RWPE2 (cell line): ENCODE measurements around the gene PARVA.
"Not testable (repeated sequence)": the region's sequence is repeated elsewhere in the genome, so short reads cannot be mapped to it uniquely, and the experiment has no call there.

Experiments used
- ATAC-seq: fragments of 200-7000 bp; cut with Tn5 transposase; 3 replicates; pipeline ENCODE4 v1.9.1; 2021; ENCODE audit warnings: low read depth
- DNase-seq: peaks from one replicate; pipeline ENCODE4 v3.0.0-alpha.2; 2020; ENCODE audit warnings: low spot score
- H3K27ac ChIP-seq: fragments of 450-650 bp; 2 replicates; pipeline ENCODE4 v1.5.1; 2017; ENCODE audit warnings: mild to moderate bottlenecking; ENCODE audit not compliant: poor library complexity, severe bottlenecking
- H3K27me3 ChIP-seq: fragments of 250-450 bp; sonication (Bioruptor Pico); 2 replicates; pipeline ENCODE4 v1.5.1; 2021; ENCODE audit warnings: mild to moderate bottlenecking, moderate library complexity; ENCODE audit not compliant: insufficient read depth, poor library complexity, severe bottlenecking
- H3K36me3 ChIP-seq: fragments of 250-450 bp; sonication (Bioruptor Pico); 2 replicates; pipeline ENCODE4 v1.5.1; 2020; ENCODE audit warnings: low read depth, mild to moderate bottlenecking, moderate library complexity
- H3K4me1 ChIP-seq: fragments of 250-450 bp; sonication (Bioruptor Pico); 2 replicates; pipeline ENCODE4 v1.5.1; 2021; ENCODE audit warnings: mild to moderate bottlenecking, moderate library complexity; ENCODE audit not compliant: insufficient read depth, poor library complexity, severe bottlenecking
- H3K4me3 ChIP-seq: fragments of 250-450 bp; sonication (Bioruptor Pico); 2 replicates; pipeline ENCODE4 v1.5.1; 2021; ENCODE audit warnings: mild to moderate bottlenecking, moderate library complexity; ENCODE audit not compliant: severe bottlenecking
- H3K9me3 ChIP-seq: fragments of 250-450 bp; sonication (Bioruptor Pico); 2 replicates; pipeline ENCODE4 v1.5.1; 2021; ENCODE audit warnings: mild to moderate bottlenecking, moderate library complexity; ENCODE audit not compliant: severe bottlenecking
- CTCF ChIP-seq: fragments of 450-650 bp; IDR thresholded peaks from one replicate; pipeline ENCODE4 v1.5.1; 2017; ENCODE audit warnings: mild to moderate bottlenecking, moderate library complexity; ENCODE audit not compliant: poor library complexity, severe bottlenecking

Gene PARVA

DNA sequence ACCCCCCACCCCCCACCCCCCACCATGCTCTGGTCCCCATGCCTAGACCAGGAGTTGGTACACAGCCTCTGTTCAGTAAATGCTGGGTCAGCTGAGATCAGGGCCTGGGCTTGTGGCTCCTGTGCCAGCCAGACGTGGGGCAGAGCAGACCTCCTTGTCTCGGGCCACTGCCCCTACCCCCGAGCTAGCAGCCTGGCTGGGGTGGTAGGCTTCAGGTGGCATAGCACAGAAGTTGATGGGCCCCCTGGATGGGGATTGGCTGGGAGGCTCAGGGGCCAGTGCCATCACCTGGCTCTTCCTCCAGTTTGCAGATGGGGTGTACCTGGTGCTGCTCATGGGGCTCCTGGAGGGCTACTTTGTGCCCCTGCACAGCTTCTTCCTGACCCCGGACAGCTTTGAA lies 139.9 kb downstream of the PARVA start:
- TF ChIP-seq CTCF = no peak
- Histone ChIP-seq H3K4me1 (no peaks in the 10 kb centered on the region), H3K36me3 (no peaks in the 10 kb centered on the region), H3K27ac (no peak overlapping the region), H3K4me3 (no peak overlapping the region), H3K9me3 (no peaks in the 10 kb centered on the region), H3K27me3 (no peaks in the 10 kb centered on the region)
- DNase-seq = no peak
- ATAC-seq = no peak

GRCh38 chr11:12517741-12518140 lies 140.4 kb downstream of the PARVA start:
- no peaks in the 10 kb centered on the region for H3K36me3 ChIP-seq
- no peak overlapping the region for H3K4me3 ChIP-seq
- TF ChIP-seq CTCF = no peak
- H3K4me1 ChIP-seq = no peaks in the 10 kb centered on the region
- no peaks in the 10 kb centered on the region for H3K9me3 ChIP-seq
- DNase-seq = no peak
- no peak overlapping the region for H3K27ac ChIP-seq
- no peaks in the 10 kb centered on the region for H3K27me3 ChIP-seq
- ATAC-seq = no peak

DNA sequence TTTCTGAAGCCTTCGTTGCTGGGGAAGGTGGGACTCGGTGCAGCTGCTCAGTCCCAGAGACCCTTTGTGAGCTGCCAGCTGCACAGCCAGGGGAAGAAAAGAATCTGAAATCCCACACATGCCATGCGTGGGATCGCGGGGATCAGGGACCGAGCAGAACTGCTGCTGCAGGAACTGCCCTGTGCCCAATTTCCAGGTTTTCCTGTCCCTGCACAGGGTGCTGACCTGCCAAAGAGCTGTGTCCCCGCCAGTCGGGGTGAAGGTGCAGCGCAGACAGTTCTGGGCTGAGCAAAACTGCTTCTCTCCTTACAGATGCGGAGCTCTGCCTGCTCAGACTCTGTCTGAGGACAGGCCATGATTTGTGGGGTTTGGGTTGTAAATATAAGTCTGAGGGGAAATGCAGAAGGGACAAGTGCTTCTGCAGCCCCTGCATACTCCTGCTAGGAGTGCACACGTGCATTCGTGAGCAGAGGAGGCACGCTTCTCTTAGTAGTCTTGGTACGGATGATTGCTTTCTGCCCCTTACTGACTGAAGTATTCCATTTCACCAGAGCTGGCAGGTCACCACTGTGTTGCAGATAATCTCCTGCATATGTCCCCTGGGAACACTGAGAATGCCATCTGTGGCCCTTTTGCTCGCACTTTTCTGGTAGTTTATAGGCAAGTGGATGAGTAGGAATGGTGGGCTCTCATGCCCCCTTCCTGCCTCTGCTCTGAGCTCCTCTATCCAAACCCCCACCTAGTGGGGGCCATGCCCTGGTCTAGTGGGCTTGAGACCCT lies 141.4 kb downstream of the PARVA start:
- no peaks in the 10 kb centered on the region for H3K36me3 ChIP-seq
- TF ChIP-seq CTCF = no peak
- ATAC-seq (no peak), DNase-seq (no peak)
- no peaks in the 10 kb centered on the region for H3K27me3 ChIP-seq
- no peak overlapping the region for H3K4me3 ChIP-seq
- H3K27ac ChIP-seq = no peak overlapping the region
- H3K4me1 ChIP-seq = no peaks in the 10 kb centered on the region
- H3K9me3 ChIP-seq = no peaks in the 10 kb centered on the region

DNA sequence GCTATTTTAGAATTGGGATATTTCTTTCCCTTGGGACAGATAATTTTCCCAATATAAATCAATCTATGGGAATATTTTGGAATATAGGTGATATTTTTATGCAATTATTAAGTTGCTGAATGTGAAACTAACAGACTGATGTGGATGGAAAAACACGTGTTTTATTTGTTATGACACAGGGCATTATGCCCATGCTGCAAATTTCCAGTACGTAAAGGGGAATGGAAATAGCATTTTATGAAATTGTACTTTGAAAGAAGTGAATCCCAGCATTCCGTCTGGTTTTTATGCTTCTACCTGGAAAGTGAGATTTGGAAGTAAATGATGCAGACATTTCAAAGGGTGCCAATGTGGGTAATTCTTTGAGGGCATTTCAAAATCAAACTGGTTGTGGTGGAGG lies 142.7 kb downstream of the PARVA start:
- Histone ChIP-seq H3K4me1 (no peaks in the 10 kb centered on the region), H3K27me3 (no peaks in the 10 kb centered on the region), H3K36me3 (no peaks in the 10 kb centered on the region), H3K4me3 (no peak overlapping the region), H3K9me3 (no peaks in the 10 kb centered on the region), H3K27ac (no peak overlapping the region)
- TF ChIP-seq CTCF = no peak
- no peak for ATAC-seq
- DNase-seq = no peak

DNA sequence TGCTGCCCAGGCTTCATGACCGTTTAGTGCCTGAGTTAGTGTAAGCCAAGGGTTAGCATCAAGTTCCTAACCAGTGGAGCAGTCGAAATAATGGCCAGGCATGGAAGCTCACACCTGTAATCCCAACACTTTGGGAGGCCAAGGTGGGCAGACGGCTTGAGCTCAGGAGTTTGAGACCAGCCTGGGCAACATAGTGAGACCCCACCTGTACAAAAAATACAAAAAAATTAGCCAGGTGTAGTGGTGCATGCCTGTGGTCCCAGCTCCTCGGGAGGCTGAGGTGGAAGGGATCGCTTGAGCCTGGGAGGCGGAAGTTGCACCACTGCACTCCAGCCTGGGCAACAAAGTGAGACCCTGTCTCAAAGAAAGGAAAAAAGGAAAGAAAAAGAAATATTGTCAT lies 143.2 kb downstream of the PARVA start:
- not testable (repeated sequence) for DNase-seq, H3K27me3 ChIP-seq, H3K4me3 ChIP-seq, H3K27ac ChIP-seq, H3K4me1 ChIP-seq, H3K36me3 ChIP-seq, H3K9me3 ChIP-seq, ATAC-seq
